Stimulated activated CD8-positive, alpha-beta memory T cell treated with anti-CD3 and anti-CD28 coated beads, Interleukin-4, amount 100 ng/mL, for 4 hours (primary cell): ENCODE data around the gene NEDD9.

Experiments used
- DNase-seq, 2 donors: peaks; one replicate each; pipeline ENCODE4 v3.0.0-alpha.2; 2020; ENCODE audit warnings: low read depth in 2 of 2, low spot score in 1 of 2

The NEDD9 gene

GRCh38 chr6:11262242-11262641, 29.8 kb upstream of the NEDD9 start:
- no peak for DNase-seq

GRCh38 chr6:11260249-11261038, 28.0 kb upstream of the NEDD9 start:
- no peak for DNase-seq

- peak in 1 of 2 donors; percentile 13 for DNase-seq
Observed at GRCh38 chr6:11258260-11259237, 26.1 kb upstream of the NEDD9 start.

GRCh38 chr6:11255610-11256009, 23.1 kb upstream of the NEDD9 start:
- DNase-seq: no peak

GRCh38 chr6:11253594-11253993, 21.1 kb upstream of the NEDD9 start:
- no peak for DNase-seq

GRCh38 chr6:11251553-11252360, 19.3 kb upstream of the NEDD9 start:
- DNase-seq: no peak

- DNase-seq: no peak
Observed at GRCh38 chr6:11250108-11250507, 17.6 kb upstream of the NEDD9 start.

GRCh38 chr6:11248974-11249761, 16.7 kb upstream of the NEDD9 start:
- DNase-seq: no peak

GRCh38 chr6:11246722-11247121, 14.3 kb upstream of the NEDD9 start:
- DNase-seq: no peak

- no peak for DNase-seq
Observed at GRCh38 chr6:11245381-11246256, 13.2 kb upstream of the NEDD9 start.

- DNase-seq: no peak
Observed at GRCh38 chr6:11244387-11245126, 12.1 kb upstream of the NEDD9 start.

- no peak for DNase-seq
Observed at GRCh38 chr6:11243861-11244260, 11.4 kb upstream of the NEDD9 start.

GRCh38 chr6:11242711-11243110, 10.2 kb upstream of the NEDD9 start:
- DNase-seq: no peak

GRCh38 chr6:11241793-11242201, 9.3 kb upstream of the NEDD9 start:
- DNase-seq: no peak

GRCh38 chr6:11241154-11241792, 8.8 kb upstream of the NEDD9 start:
- DNase-seq: no peak

- DNase-seq: no peak
Observed at GRCh38 chr6:11237956-11238355, 5.5 kb upstream of the NEDD9 start.

GRCh38 chr6:11237428-11237827, 5.0 kb upstream of the NEDD9 start:
- DNase-seq: no peak

- no peak for DNase-seq
Observed at GRCh38 chr6:11236915-11237314, 4.4 kb upstream of the NEDD9 start.
